CD14-positive monocyte (primary cell): Measurements from ENCODE around the gene PATL2. TPM values are rescaled to one million over a fixed set of nuclear protein-coding genes. Genes with fewer than 3 reads are reported as not detected.
A peak's percentile ranks its signal among the peaks of the same experiment; 100 is the strongest.

ENCODE experiments used
- DNase-seq, 3 donors: peaks; one replicate each; pipeline ENCODE4 v3.0.0-alpha.2; 2011 to 2022
- H2AFZ ChIP-seq: 2 replicates; pipeline ENCODE4 v1.6.0; 2012; ENCODE audit warnings: mild to moderate bottlenecking, low read depth, low read length, inconsistent platforms; ENCODE audit not compliant: insufficient read depth, poor library complexity, severe bottlenecking
- H3K27ac ChIP-seq, 2 donors: 1 replicate in 1 of 2; 2 replicates in 1 of 2; pipeline ENCODE4 v1.5.1; 2012 to 2013; ENCODE audit warnings: low read length in 2 of 2, control low read depth in 1 of 2, inconsistent platforms in 1 of 2, low read depth in 1 of 2, mild to moderate bottlenecking in 1 of 2
- H3K27me3 ChIP-seq, 2 donors: one replicate each; pipeline versions ENCODE4 v1.6.0 to v1.6.1; 2011 to 2013; ENCODE audit warnings: low read length in 2 of 2; ENCODE audit not compliant: control insufficient read depth in 2 of 2, insufficient read depth in 2 of 2
- H3K36me3 ChIP-seq, 2 donors: replicated peaks in 1 of 2; 1 replicate in 1 of 2; 2 replicates in 1 of 2; pipeline versions ENCODE4 v1.5.1 to v1.6.1; 2012 to 2013; ENCODE audit warnings: low read length in 2 of 2, control low read depth in 1 of 2, inconsistent platforms in 1 of 2, mild to moderate bottlenecking in 1 of 2; ENCODE audit not compliant: insufficient read depth in 2 of 2, control insufficient read depth in 1 of 2
- H3K4me1 ChIP-seq, 2 donors: 1 replicate in 1 of 2; 2 replicates in 1 of 2; pipeline versions ENCODE4 v1.5.1 to v1.6.1; 2012 to 2013; ENCODE audit warnings: low read length in 2 of 2, control low read depth in 1 of 2, inconsistent platforms in 1 of 2, mild to moderate bottlenecking in 1 of 2, moderate library complexity in 1 of 2; ENCODE audit not compliant: insufficient read depth in 2 of 2, control insufficient read depth in 1 of 2
- H3K4me2 ChIP-seq: replicated peaks from 2 replicates; pipeline ENCODE3; 2012; ENCODE audit warnings: low read length, moderate library complexity, mild to moderate bottlenecking; ENCODE audit not compliant: poor library complexity, severe bottlenecking; ENCODE audit errors: extremely low read depth
- H3K4me3 ChIP-seq, 3 experiments: fragments of 200-600 bp in 1 of 3; sonication (generic) in 1 of 3; replicated peaks in 1 of 3; 1 replicate in 2 of 3; 2 replicates in 1 of 3; pipeline ENCODE4 v1.5.1; 2011 to 2013; ENCODE audit warnings: low read length in 3 of 3, mild to moderate bottlenecking in 3 of 3, control low read depth in 2 of 3, low read depth in 2 of 3, inconsistent platforms in 1 of 3, moderate library complexity in 1 of 3
- H3K79me2 ChIP-seq: 2 replicates; pipeline ENCODE4 v1.6.0; 2012; ENCODE audit warnings: mild to moderate bottlenecking, control low read depth, inconsistent platforms, low read length, moderate library complexity; ENCODE audit not compliant: insufficient read depth
- H3K9ac ChIP-seq: 2 replicates; pipeline ENCODE4 v1.6.0; 2017; ENCODE audit warnings: low read length, mild to moderate bottlenecking; ENCODE audit not compliant: insufficient read depth, poor library complexity, severe bottlenecking
- H3K9me3 ChIP-seq, 2 donors: replicated peaks in 1 of 2; 1 replicate in 1 of 2; 2 replicates in 1 of 2; pipeline versions ENCODE4 v1.5.1 to v1.6.1; 2012 to 2013; ENCODE audit warnings: low read length in 2 of 2, control low read depth in 1 of 2; ENCODE audit not compliant: control insufficient read depth in 1 of 2, insufficient read depth in 1 of 2
- H4K20me1 ChIP-seq: 2 replicates; pipeline ENCODE4 v1.6.0; 2012; ENCODE audit warnings: mild to moderate bottlenecking, low read length, control low read depth, moderate library complexity; ENCODE audit not compliant: insufficient read depth
- H3K27ac Mint-ChIP-seq, 7 donors: one replicate each; pipeline ENCODE4 v1.8.0; 2020; ENCODE audit warnings: mild to moderate bottlenecking in 7 of 7, mixed read lengths in 7 of 7, moderate library complexity in 6 of 7, inconsistent platforms in 2 of 7
- H3K27me3 Mint-ChIP-seq, 3 donors: one replicate each; pipeline ENCODE4 v1.8.0; 2021 to 2022; ENCODE audit warnings: low read depth in 3 of 3, mild to moderate bottlenecking in 3 of 3, mixed read lengths in 3 of 3, moderate library complexity in 3 of 3, inconsistent platforms in 1 of 3
- H3K36me3 Mint-ChIP-seq, 2 donors: one replicate each; pipeline ENCODE4 v1.8.0; 2020; ENCODE audit warnings: mixed read lengths in 2 of 2, inconsistent platforms in 1 of 2, mild to moderate bottlenecking in 1 of 2
- H3K4me1 Mint-ChIP-seq: one replicate; pipeline ENCODE4 v1.8.0; 2020; ENCODE audit warnings: mild to moderate bottlenecking, mixed read lengths
- H3K4me3 Mint-ChIP-seq, 2 donors: one replicate each; pipeline ENCODE4 v1.8.0; 2020; ENCODE audit warnings: mild to moderate bottlenecking in 2 of 2, mixed read lengths in 2 of 2, moderate library complexity in 1 of 2
- H3K9me3 Mint-ChIP-seq, 7 donors: one replicate each; pipeline ENCODE4 v1.8.0; 2020 to 2022; ENCODE audit warnings: mixed read lengths in 7 of 7, mild to moderate bottlenecking in 6 of 7, moderate library complexity in 6 of 7, inconsistent platforms in 2 of 7
- WGBS: methylation state at CpG from one replicate; pipeline ENCODE4 v1.1.5; 2013; ENCODE audit warnings: missing lambda C conversion rate; ENCODE audit not compliant: insufficient coverage; 5-methylcytosine and 5-hydroxymethylcytosine counted together
- intact Hi-C, 2 donors: fragments of 100-400 bp; cut with micrococcal nuclease; formaldehyde crosslinking; loops; one replicate each; pipeline versions ENCODE4 v1.15.0 to v1.15.1; 2023
- polyA plus RNA-seq, 3 donors: library from polyadenylated mRNA; depleted of rRNA in 1 of 3; unstranded in 2 of 3; stranded (reverse) in 1 of 3; fragments of 300-500 nt in 2 of 3; fragments of >200 nt in 1 of 3; fragmentation: Illumina TruSeq in 2 of 3; gene quantifications; 1 replicate in 2 of 3; 2 replicates in 1 of 3; pipeline ENCODE4 v1.2.3, GENCODE V29; 2012 to 2021
- TF ChIP-seq, protein P1 (sequence below): fragments of 200-600 bp; IDR thresholded peaks from one replicate; pipeline ENCODE4 v1.8.0; 2022; ENCODE audit warnings: antibody characterized with exemption, mild to moderate bottlenecking

The PATL2 gene
- polyA plus RNA-seq, 3 donors, result 1.8 to 14.4 (median 1.9) TPM

DNA sequence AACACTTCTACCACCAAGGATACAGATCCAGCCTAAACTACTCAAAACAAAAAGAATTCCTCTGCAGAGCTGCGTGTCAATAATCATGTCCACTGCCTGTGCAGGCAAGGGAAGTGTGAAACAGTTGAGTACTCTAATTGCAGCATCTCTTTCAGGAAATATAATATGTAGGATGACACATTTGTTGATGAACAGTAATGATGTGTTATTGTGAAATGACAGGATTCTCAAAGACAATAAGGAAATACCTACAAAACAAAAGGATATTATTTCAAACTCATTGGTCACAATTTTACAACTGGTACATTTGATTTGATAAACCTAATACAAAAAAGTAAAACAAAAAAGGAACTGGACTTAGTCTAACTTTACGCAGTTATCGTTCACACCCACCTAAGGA, 52.1 kb downstream of the PATL2 start:
- TF ChIP-seq, protein P1, sequence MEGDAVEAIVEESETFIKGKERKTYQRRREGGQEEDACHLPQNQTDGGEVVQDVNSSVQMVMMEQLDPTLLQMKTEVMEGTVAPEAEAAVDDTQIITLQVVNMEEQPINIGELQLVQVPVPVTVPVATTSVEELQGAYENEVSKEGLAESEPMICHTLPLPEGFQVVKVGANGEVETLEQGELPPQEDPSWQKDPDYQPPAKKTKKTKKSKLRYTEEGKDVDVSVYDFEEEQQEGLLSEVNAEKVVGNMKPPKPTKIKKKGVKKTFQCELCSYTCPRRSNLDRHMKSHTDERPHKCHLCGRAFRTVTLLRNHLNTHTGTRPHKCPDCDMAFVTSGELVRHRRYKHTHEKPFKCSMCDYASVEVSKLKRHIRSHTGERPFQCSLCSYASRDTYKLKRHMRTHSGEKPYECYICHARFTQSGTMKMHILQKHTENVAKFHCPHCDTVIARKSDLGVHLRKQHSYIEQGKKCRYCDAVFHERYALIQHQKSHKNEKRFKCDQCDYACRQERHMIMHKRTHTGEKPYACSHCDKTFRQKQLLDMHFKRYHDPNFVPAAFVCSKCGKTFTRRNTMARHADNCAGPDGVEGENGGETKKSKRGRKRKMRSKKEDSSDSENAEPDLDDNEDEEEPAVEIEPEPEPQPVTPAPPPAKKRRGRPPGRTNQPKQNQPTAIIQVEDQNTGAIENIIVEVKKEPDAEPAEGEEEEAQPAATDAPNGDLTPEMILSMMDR, result no peak
- H3K4me1 Mint-ChIP-seq, result peaks cover 24% of the 10 kb centered on the region
- DNase-seq, result peak; percentile 18 to 39 (median 21)
- WGBS, result no CpG with 5 or more reads among the region's 3 CpGs
- no peaks in the 10 kb centered on the region for H3K27me3 ChIP-seq
- H3K9ac ChIP-seq, result no peak overlapping the region
- no peak overlapping the region for H3K4me2 ChIP-seq
- H3K9me3 Mint-ChIP-seq, result no peaks in the 10 kb centered on the region
- H3K4me3 Mint-ChIP-seq, result no peak overlapping the region
- H3K27me3 Mint-ChIP-seq, result peaks cover 0 to 3% (median 0%) of the 10 kb centered on the region in 3 donors
- peaks cover 40% of the 10 kb centered on the region for H4K20me1 ChIP-seq
- peaks cover 53 to 63% of the 10 kb centered on the region in 2 donors for H3K36me3 ChIP-seq
- H3K27ac ChIP-seq, result peak overlapping the region in 1 of 2 donors; percentile 57
- peaks cover 34 to 60% of the 10 kb centered on the region in 2 donors for H3K36me3 Mint-ChIP-seq
- peaks cover 20 to 23% of the 10 kb centered on the region in 2 donors for H3K4me1 ChIP-seq
- H3K79me2 ChIP-seq, result peaks cover 67% of the 10 kb centered on the region
- H2AFZ ChIP-seq, result no peak overlapping the region
- H3K27ac Mint-ChIP-seq, result peak overlapping the region; percentile 0 to 80 (median 72)
- intact Hi-C loops, result loop anchor here in 1 of 2 donors (10.0 kb wide), 1 partner anchor 64 kb away; no protein-coding TSS in a partner anchor
- no peaks in the 10 kb centered on the region for H3K9me3 ChIP-seq
- no peak overlapping the region for H3K4me3 ChIP-seq

DNA sequence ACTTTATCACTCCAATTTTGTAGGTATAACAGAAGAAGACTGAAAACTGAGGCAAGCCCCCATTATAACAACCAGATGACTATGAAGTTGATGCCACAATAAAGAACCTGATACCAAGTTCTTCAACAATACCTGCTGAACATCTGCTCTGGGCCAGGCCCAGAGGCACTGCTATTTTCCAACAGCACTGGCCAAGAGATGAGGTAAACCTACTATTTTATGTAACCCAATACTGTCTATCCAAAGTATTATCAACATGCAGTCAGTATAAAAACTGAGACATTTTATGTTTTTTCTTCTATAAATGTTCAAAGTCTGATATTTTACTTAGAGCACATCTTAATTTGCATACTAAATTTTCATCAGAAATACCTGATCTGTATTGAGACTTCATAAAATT, 53.7 kb downstream of the PATL2 start:
- peaks cover 57% of the 10 kb centered on the region for H3K79me2 ChIP-seq
- H3K27ac Mint-ChIP-seq, result peak overlapping the region in 1 of 7 donors; percentile 46
- TF ChIP-seq, protein P1, result no peak
- H3K27ac ChIP-seq, result peak overlapping the region in 1 of 2 donors; percentile 6
- H3K9me3 ChIP-seq, result no peaks in the 10 kb centered on the region
- H3K9me3 Mint-ChIP-seq, result no peaks in the 10 kb centered on the region
- H3K9ac ChIP-seq, result no peak overlapping the region
- H3K4me2 ChIP-seq, result no peak overlapping the region
- H3K4me3 ChIP-seq, result no peak overlapping the region
- H3K4me1 Mint-ChIP-seq, result peaks cover 20% of the 10 kb centered on the region
- H3K36me3 Mint-ChIP-seq, result peaks cover 44 to 75% of the 10 kb centered on the region in 2 donors
- H3K4me1 ChIP-seq, result peaks cover 14 to 16% of the 10 kb centered on the region in 2 donors
- H2AFZ ChIP-seq, result no peak overlapping the region
- no peak for DNase-seq
- H3K4me3 Mint-ChIP-seq, result no peak overlapping the region
- no peaks in the 10 kb centered on the region for H3K27me3 ChIP-seq
- peaks cover 55% of the 10 kb centered on the region for H4K20me1 ChIP-seq
- peaks cover 0 to 3% (median 0%) of the 10 kb centered on the region in 3 donors for H3K27me3 Mint-ChIP-seq
- H3K36me3 ChIP-seq, result peaks cover 67 to 80% of the 10 kb centered on the region in 2 donors
- intact Hi-C loops, result loop anchor here in 1 of 2 donors (10.0 kb wide), 1 partner anchor 63 kb away; no protein-coding TSS in a partner anchor
